HUES6 (cell line): Measurements from ENCODE around the gene EFCAB13.

Source experiments
- H3K27ac ChIP-seq: 2 replicates; pipeline ENCODE4 v1.7.0; 2013; ENCODE audit warnings: low read depth, mild to moderate bottlenecking, low read length, inconsistent platforms
- H3K27me3 ChIP-seq: 2 replicates; pipeline ENCODE4 v1.6.1; 2013; ENCODE audit warnings: low read length; ENCODE audit not compliant: control insufficient read depth, insufficient read depth
- H3K36me3 ChIP-seq: 2 replicates; pipeline ENCODE4 v1.6.1; 2013; ENCODE audit warnings: low read length; ENCODE audit not compliant: control insufficient read depth, insufficient read depth
- H3K4me1 ChIP-seq: 2 replicates; pipeline ENCODE4 v1.6.1; 2013; ENCODE audit warnings: low read length; ENCODE audit not compliant: control insufficient read depth, insufficient read depth
- H3K4me3 ChIP-seq: 2 replicates; pipeline ENCODE4 v1.5.1; 2013; ENCODE audit warnings: low read depth, low read length
- H3K9ac ChIP-seq: one replicate; pipeline ENCODE4 v1.6.1; 2013; ENCODE audit warnings: mild to moderate bottlenecking, low read length
- H3K9me3 ChIP-seq: 2 replicates; pipeline ENCODE4 v1.6.1; 2013; ENCODE audit warnings: low read depth, low read length; ENCODE audit not compliant: control insufficient read depth, insufficient read depth

The EFCAB13 gene

GRCh38 chr17:47323382-47324223 is at the start of gene EFCAB13:
TSS of gene EFCAB13 (plus strand) at chr17:47323955. CDS start at chr17:47328354, 4,399 bp downstream.
- Histone ChIP-seq H3K27me3 (peaks cover 10% of the 10 kb centered on the region; the same call in 1 of the 2 replicates), H3K4me3 (peak within 1 kb of the TSS; percentile 75), H3K9ac (peak within 1 kb of the TSS; percentile 64), H3K9me3 (peaks cover 6% of the 10 kb centered on the region), H3K27ac (no peak within 1 kb of the TSS; the same call in 1 of the 2 replicates), H3K36me3 (no peaks in the 10 kb centered on the region), H3K4me1 (no peaks in the 10 kb centered on the region)

- peaks cover 36% of the 10 kb centered on the region for H3K4me1 ChIP-seq
- peak overlapping the region; percentile 43 for H3K9ac ChIP-seq
Observed at GRCh38 chr17:47274319-47275069, 49.3 kb upstream of the EFCAB13 start.

GRCh38 chr17:47275245-47275984 is 48.3 kb upstream of the EFCAB13 start:
- no peaks in the 10 kb centered on the region for H3K9me3 ChIP-seq
- peak overlapping the region; percentile 20 for H3K4me3 ChIP-seq
- peak overlapping the region; percentile 43 for H3K9ac ChIP-seq
- no peaks in the 10 kb centered on the region for H3K27me3 ChIP-seq
- H3K27ac ChIP-seq, result peak overlapping the region; percentile 35
- H3K4me1 ChIP-seq, result peaks cover 36% of the 10 kb centered on the region
- no peaks in the 10 kb centered on the region for H3K36me3 ChIP-seq

More at GRCh38 chr17:47274319-47275069, 49.3 kb upstream of the EFCAB13 start:
- Histone ChIP-seq H3K4me3 (0 out of 2 replicates have a peak overlapping the region, but pooled peaks have one; percentile 8), H3K27ac (no peak overlapping the region; the same call in 1 of the 2 replicates), H3K9me3 (0 out of 2 replicates have a peak, but pooled peaks cover 6% of the 10 kb centered on the region), H3K27me3 (no peaks in the 10 kb centered on the region), H3K36me3 (no peaks in the 10 kb centered on the region)

- peaks cover 36% of the 10 kb centered on the region for H3K4me1 ChIP-seq
- no peaks in the 10 kb centered on the region for H3K36me3 ChIP-seq
- no peak overlapping the region for H3K4me3 ChIP-seq
- H3K27me3 ChIP-seq, result no peaks in the 10 kb centered on the region
- H3K9ac ChIP-seq, result peak overlapping the region; percentile 27
- no peaks in the 10 kb centered on the region for H3K9me3 ChIP-seq
- H3K27ac ChIP-seq, result peak overlapping the region; percentile 35; the same call in 1 of the 2 replicates
Observed at GRCh38 chr17:47276444-47276843, 47.3 kb upstream of the EFCAB13 start.

GRCh38 chr17:47276868-47277267 is 46.9 kb upstream of the EFCAB13 start:
- H3K9me3 ChIP-seq, result no peaks in the 10 kb centered on the region
- H3K36me3 ChIP-seq, result no peaks in the 10 kb centered on the region
- H3K9ac ChIP-seq, result no peak overlapping the region
- H3K27me3 ChIP-seq, result no peaks in the 10 kb centered on the region
- no peak overlapping the region for H3K4me3 ChIP-seq
- H3K4me1 ChIP-seq, result peaks cover 36% of the 10 kb centered on the region
- no peak overlapping the region for H3K27ac ChIP-seq

GRCh38 chr17:47277921-47278320 is 45.8 kb upstream of the EFCAB13 start:
- Histone ChIP-seq H3K27me3 (no peaks in the 10 kb centered on the region), H3K4me3 (no peak overlapping the region), H3K36me3 (no peaks in the 10 kb centered on the region), H3K4me1 (peaks cover 36% of the 10 kb centered on the region), H3K27ac (no peak overlapping the region), H3K9me3 (no peaks in the 10 kb centered on the region), H3K9ac (no peak overlapping the region)

- no peak overlapping the region for H3K27ac ChIP-seq
- H3K27me3 ChIP-seq, result no peaks in the 10 kb centered on the region
- H3K4me1 ChIP-seq, result peaks cover 36% of the 10 kb centered on the region
- no peak overlapping the region for H3K4me3 ChIP-seq
- H3K9ac ChIP-seq, result no peak overlapping the region
- no peaks in the 10 kb centered on the region for H3K9me3 ChIP-seq
- H3K36me3 ChIP-seq, result no peaks in the 10 kb centered on the region
Observed at GRCh38 chr17:47278561-47278960, 45.2 kb upstream of the EFCAB13 start.

- H3K36me3 ChIP-seq, result no peaks in the 10 kb centered on the region
- peaks cover 36% of the 10 kb centered on the region for H3K4me1 ChIP-seq
- no peak overlapping the region for H3K27ac ChIP-seq
- H3K9me3 ChIP-seq, result no peaks in the 10 kb centered on the region
- no peaks in the 10 kb centered on the region for H3K27me3 ChIP-seq
- H3K9ac ChIP-seq, result no peak overlapping the region
- no peak overlapping the region for H3K4me3 ChIP-seq
Observed at GRCh38 chr17:47279062-47279801, 44.5 kb upstream of the EFCAB13 start.

- Histone ChIP-seq H3K9me3 (no peaks in the 10 kb centered on the region), H3K27ac (no peak overlapping the region), H3K27me3 (no peaks in the 10 kb centered on the region), H3K4me3 (no peak overlapping the region), H3K36me3 (no peaks in the 10 kb centered on the region), H3K9ac (no peak overlapping the region), H3K4me1 (peaks cover 30% of the 10 kb centered on the region)
Observed at GRCh38 chr17:47280072-47280811, 43.5 kb upstream of the EFCAB13 start.

- no peak overlapping the region for H3K4me3 ChIP-seq
- no peaks in the 10 kb centered on the region for H3K36me3 ChIP-seq
- no peak overlapping the region for H3K27ac ChIP-seq
- no peak overlapping the region for H3K9ac ChIP-seq
- no peaks in the 10 kb centered on the region for H3K9me3 ChIP-seq
- H3K27me3 ChIP-seq, result no peaks in the 10 kb centered on the region
- peaks cover 20% of the 10 kb centered on the region for H3K4me1 ChIP-seq
Observed at GRCh38 chr17:47281216-47281615, 42.5 kb upstream of the EFCAB13 start.
